Kidney (tissue), 14 donors: Measurements from ENCODE around the gene TRA2B. TPM values are rescaled to one million over a fixed set of nuclear protein-coding genes. Genes with fewer than 3 reads are reported as not detected.
"Not testable (repeated sequence)": the region's sequence is repeated elsewhere in the genome, so short reads cannot be mapped to it uniquely, and the experiment has no call there.

Experiments
- DNase-seq, 5 donors: peaks; one replicate each; pipeline ENCODE4 v3.0.0-alpha.2; 2013 to 2020
- FAIRE-seq: peaks from 2 replicates; lab custom pipeline; 2012; peaks lifted over from hg19 to GRCh38; lab: Jason Lieb, UNC
- H3K27ac ChIP-seq, 2 donors: one replicate each; pipeline ENCODE4 v1.7.0; 2013; ENCODE audit warnings: low read depth in 2 of 2, low read length in 2 of 2, inconsistent platforms in 1 of 2
- H3K27me3 ChIP-seq: one replicate; pipeline ENCODE4 v1.7.1; 2013; ENCODE audit warnings: low read length, inconsistent platforms; ENCODE audit not compliant: control insufficient read depth, insufficient read depth
- H3K36me3 ChIP-seq, 3 donors: one replicate each; pipeline versions ENCODE4 v1.7.0 to v1.7.1; 2013; ENCODE audit warnings: low read length in 3 of 3, control low read depth in 1 of 3, inconsistent platforms in 1 of 3; ENCODE audit not compliant: insufficient read depth in 3 of 3, control insufficient read depth in 2 of 3
- H3K4me1 ChIP-seq, 3 donors: one replicate each; pipeline versions ENCODE4 v1.7.0 to v1.7.1; 2013; ENCODE audit warnings: low read length in 3 of 3, inconsistent platforms in 1 of 3, low read depth in 1 of 3; ENCODE audit not compliant: control insufficient read depth in 2 of 3, insufficient read depth in 2 of 3
- H3K4me3 ChIP-seq, 3 donors: one replicate each; pipeline versions ENCODE4 v1.7.0 to v1.8.1; 2013; ENCODE audit warnings: low read length in 3 of 3, control low read depth in 1 of 3, inconsistent platforms in 1 of 3
- H3K9ac ChIP-seq, 3 donors: one replicate each; pipeline versions ENCODE4 v1.7.0 to v1.7.1; 2013; ENCODE audit warnings: low read length in 3 of 3, control low read depth in 1 of 3, inconsistent platforms in 1 of 3
- H3K9me3 ChIP-seq, 3 donors: one replicate each; pipeline versions ENCODE4 v1.7.0 to v1.7.1; 2013; ENCODE audit warnings: low read length in 3 of 3, control low read depth in 1 of 3, inconsistent platforms in 1 of 3; ENCODE audit not compliant: control insufficient read depth in 2 of 3, insufficient read depth in 1 of 3
- intact Hi-C: fragments of 100-400 bp; cut with DNase I; formaldehyde crosslinking; loops from one replicate; pipeline ENCODE4 v1.11.1; 2022
- polyA plus RNA-seq: library from polyadenylated mRNA; stranded (reverse); fragments of 350-450 nt; fragmentation: Illumina TruSeq; extraction: RNeasy Lipid Tissue Mini Kit (QIAGEN cat#74804); gene quantifications from one replicate; pipeline ENCODE4 v1.2.3, GENCODE V29; 2014; ENCODE audit warnings: low read depth, low replicate concordance; ENCODE audit not compliant: insufficient read depth
- total RNA-seq: library from RNA; stranded (reverse); fragmentation: NEBNext Ultra II Directional; extraction: Animal tissue kit (Norgen Biotek cat#: 25700); gene quantifications from one replicate; pipeline ENCODE4 v1.2.1, GENCODE V29; 2021
- TF ChIP-seq, protein P1 (sequence below): IDR thresholded peaks from 3 replicates; pipeline ENCODE4 v1.5.1; 2012; ENCODE audit warnings: mild to moderate bottlenecking, moderate library complexity, borderline replicate concordance; ENCODE audit not compliant: insufficient read depth; ENCODE audit errors: extremely low read depth
- donor health status: control.
- donor health status: control.
- donor health status: control.
- donor health status: control.
- donor health status: control.
- donor health status: DM: yes; HTN: yes; CAD: no.
- donor health status: Normal renal cell carcinoma (clear cell type).

Gene TRA2B
- total and polyA plus RNA-seq, 2 donors from 2014 or later: 66.8 to 109 TPM

DNA sequence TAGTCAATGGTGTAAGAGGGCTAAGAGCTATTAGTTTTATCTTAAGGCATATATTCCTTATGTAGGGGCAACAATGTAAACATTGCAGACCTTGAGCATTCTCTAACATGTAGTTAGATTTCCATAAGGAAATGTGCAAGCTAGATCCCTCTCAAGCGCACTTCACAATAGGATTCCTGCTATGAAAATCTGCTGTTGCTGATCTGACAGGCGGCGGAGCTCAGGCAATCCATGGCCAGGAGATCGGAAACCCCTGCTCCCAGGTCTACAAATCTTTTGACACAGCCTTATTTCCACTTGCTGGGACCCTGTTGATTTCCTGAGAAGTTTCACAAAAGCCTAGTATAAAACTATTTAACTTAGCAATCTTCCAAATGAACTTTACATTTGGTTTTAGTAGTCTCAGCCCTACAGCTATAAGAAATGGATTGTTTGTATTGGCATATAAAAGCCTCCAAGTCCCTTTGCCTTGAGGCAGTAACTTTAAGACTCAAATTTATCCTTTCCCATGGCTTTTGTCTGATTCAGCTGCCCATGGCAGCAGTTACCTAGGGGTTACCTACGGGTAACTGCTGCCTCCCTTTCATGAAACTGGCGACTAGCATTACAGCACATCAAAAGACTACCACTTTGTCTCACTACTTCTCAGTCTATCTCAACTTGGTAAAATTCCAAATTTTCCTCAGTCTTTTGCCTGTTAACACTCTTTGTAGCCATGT is 22.7 kb downstream of the TRA2B start:
- H3K27ac ChIP-seq: no peak overlapping the region
- H3K4me3 ChIP-seq: no peak overlapping the region
- FAIRE-seq (no peak), DNase-seq (peak in 1 of 5 donors; percentile 50)
- no peaks in the 10 kb centered on the region for H3K4me1 ChIP-seq
- H3K9me3 ChIP-seq: no peaks in the 10 kb centered on the region
- H3K9ac ChIP-seq: no peak overlapping the region
- intact Hi-C loops: no loop called here
- no peaks in the 10 kb centered on the region for H3K27me3 ChIP-seq
- peaks cover 15 to 48% (median 23%) of the 10 kb centered on the region in 3 donors for H3K36me3 ChIP-seq
- TF ChIP-seq, protein P1, sequence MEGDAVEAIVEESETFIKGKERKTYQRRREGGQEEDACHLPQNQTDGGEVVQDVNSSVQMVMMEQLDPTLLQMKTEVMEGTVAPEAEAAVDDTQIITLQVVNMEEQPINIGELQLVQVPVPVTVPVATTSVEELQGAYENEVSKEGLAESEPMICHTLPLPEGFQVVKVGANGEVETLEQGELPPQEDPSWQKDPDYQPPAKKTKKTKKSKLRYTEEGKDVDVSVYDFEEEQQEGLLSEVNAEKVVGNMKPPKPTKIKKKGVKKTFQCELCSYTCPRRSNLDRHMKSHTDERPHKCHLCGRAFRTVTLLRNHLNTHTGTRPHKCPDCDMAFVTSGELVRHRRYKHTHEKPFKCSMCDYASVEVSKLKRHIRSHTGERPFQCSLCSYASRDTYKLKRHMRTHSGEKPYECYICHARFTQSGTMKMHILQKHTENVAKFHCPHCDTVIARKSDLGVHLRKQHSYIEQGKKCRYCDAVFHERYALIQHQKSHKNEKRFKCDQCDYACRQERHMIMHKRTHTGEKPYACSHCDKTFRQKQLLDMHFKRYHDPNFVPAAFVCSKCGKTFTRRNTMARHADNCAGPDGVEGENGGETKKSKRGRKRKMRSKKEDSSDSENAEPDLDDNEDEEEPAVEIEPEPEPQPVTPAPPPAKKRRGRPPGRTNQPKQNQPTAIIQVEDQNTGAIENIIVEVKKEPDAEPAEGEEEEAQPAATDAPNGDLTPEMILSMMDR: no peak

GRCh38 chr3:185912929-185913901 is 24.6 kb downstream of the TRA2B start:
- no peak overlapping the region for H3K4me3 ChIP-seq
- H3K9ac ChIP-seq: no peak overlapping the region
- intact Hi-C loops: no loop called here
- H3K27ac ChIP-seq: no peak overlapping the region
- no peaks in the 10 kb centered on the region for H3K9me3 ChIP-seq
- DNase-seq (no peak), FAIRE-seq (no peak)
- TF ChIP-seq, protein P1: no peak
- H3K36me3 ChIP-seq: peaks cover 15 to 32% (median 15%) of the 10 kb centered on the region in 3 donors
- H3K27me3 ChIP-seq: no peaks in the 10 kb centered on the region
- H3K4me1 ChIP-seq: no peaks in the 10 kb centered on the region

- FAIRE-seq: no peak
- Histone ChIP-seq H3K4me3 (no peak overlapping the region), H3K27me3 (no peaks in the 10 kb centered on the region), H3K36me3 (peaks cover 11 to 25% (median 15%) of the 10 kb centered on the region in 3 donors), H3K9ac (no peak overlapping the region), H3K9me3 (no peaks in the 10 kb centered on the region), H3K4me1 (no peaks in the 10 kb centered on the region), H3K27ac (no peak overlapping the region)
- TF ChIP-seq, protein P1: no peak
- intact Hi-C loops: no loop called here
- DNase-seq: no peak
Measured at GRCh38 chr3:185912512-185912911, 25.3 kb downstream of the TRA2B start.

- intact Hi-C loops, H3K4me1 ChIP-seq, H3K27ac ChIP-seq, H3K9ac ChIP-seq, FAIRE-seq, H3K9me3 ChIP-seq, H3K27me3 ChIP-seq, DNase-seq, H3K4me3 ChIP-seq: not testable (repeated sequence)
- H3K36me3 ChIP-seq: peaks cover 2 to 10% (median 6%) of the 10 kb centered on the region in 3 donors
Measured at GRCh38 chr3:185911076-185911448, 26.8 kb downstream of the TRA2B start.

- intact Hi-C loops, DNase-seq, H3K4me1 ChIP-seq, H3K4me3 ChIP-seq, H3K9me3 ChIP-seq, H3K27ac ChIP-seq, H3K27me3 ChIP-seq, H3K36me3 ChIP-seq, FAIRE-seq, H3K9ac ChIP-seq: not testable (repeated sequence)
Measured at GRCh38 chr3:185910322-185911075, 27.3 kb downstream of the TRA2B start.
